GM23248 (cell line): ENCODE data around the gene NCLN. TPM values are rescaled to one million over a fixed set of nuclear protein-coding genes. Genes with fewer than 3 reads are reported as not detected.
"Not testable (repeated sequence)": the region's sequence is repeated elsewhere in the genome, so short reads cannot be mapped to it uniquely, and the experiment has no call there.

Experiments
- DNase-seq: peaks from one replicate; pipeline ENCODE4 v3.0.0-alpha.2; 2015
- H2AFZ ChIP-seq: fragments of 200-600 bp; sonication (generic); 2 replicates; pipeline ENCODE4 v1.6.1; 2016; ENCODE audit warnings: antibody characterized with exemption
- H3F3A ChIP-seq: fragments of 200-600 bp; sonication (generic); 2 replicates; pipeline ENCODE4 v1.6.1; 2016; ENCODE audit warnings: mild to moderate bottlenecking, antibody characterized with exemption, mixed run types; ENCODE audit not compliant: insufficient read depth
- H3K27ac ChIP-seq: fragments of 200-600 bp; sonication (generic); 2 replicates; pipeline ENCODE4 v1.5.1; 2016; ENCODE audit warnings: mild to moderate bottlenecking
- H3K27me3 ChIP-seq: fragments of 200-600 bp; sonication (generic); replicated peaks from 2 replicates; pipeline ENCODE4 v1.6.1; 2016; ENCODE audit warnings: mild to moderate bottlenecking; ENCODE audit not compliant: insufficient read depth
- H3K36me3 ChIP-seq: fragments of 200-600 bp; sonication (generic); 2 replicates; pipeline ENCODE4 v1.6.1; 2016; ENCODE audit warnings: low read depth, mild to moderate bottlenecking
- H3K4me1 ChIP-seq: fragments of 200-600 bp; sonication (generic); 2 replicates; pipeline ENCODE4 v1.6.1; 2016; ENCODE audit warnings: mild to moderate bottlenecking; ENCODE audit not compliant: insufficient read depth
- H3K4me2 ChIP-seq: fragments of 200-600 bp; sonication (generic); one replicate; pipeline ENCODE4 v1.6.1; 2016; ENCODE audit warnings: mild to moderate bottlenecking; ENCODE audit not compliant: unreplicated experiment
- H3K4me3 ChIP-seq: fragments of 200-600 bp; sonication (generic); 2 replicates; pipeline ENCODE4 v1.5.1; 2016; ENCODE audit warnings: mild to moderate bottlenecking
- H3K79me2 ChIP-seq: fragments of 200-600 bp; sonication (generic); 2 replicates; pipeline ENCODE4 v1.6.1; 2016; ENCODE audit warnings: mild to moderate bottlenecking; ENCODE audit not compliant: insufficient read depth
- H3K9ac ChIP-seq: fragments of 200-600 bp; sonication (generic); 2 replicates; pipeline ENCODE4 v1.6.1; 2016; ENCODE audit warnings: mild to moderate bottlenecking
- H3K9me2 ChIP-seq: fragments of 200-600 bp; sonication (generic); 2 replicates; pipeline ENCODE4 v1.6.1; 2016; ENCODE audit warnings: mixed run types, mild to moderate bottlenecking, moderate library complexity; ENCODE audit not compliant: insufficient read depth
- H3K9me3 ChIP-seq: fragments of 200-600 bp; sonication (generic); one replicate; pipeline ENCODE4 v1.6.1; 2017; ENCODE audit warnings: low read depth
- H4K20me1 ChIP-seq: fragments of 200-600 bp; sonication (generic); 2 replicates; pipeline ENCODE4 v1.6.0; 2016; ENCODE audit not compliant: insufficient read depth
- EZH2 ChIP-seq: fragments of 200-600 bp; sonication (generic); IDR thresholded peaks from 2 replicates; pipeline ENCODE4 v1.6.1; 2018; ENCODE audit warnings: antibody characterized with exemption, mild to moderate bottlenecking; ENCODE audit not compliant: insufficient read depth, poor library complexity, severe bottlenecking
- EZH2phosphoT487 ChIP-seq: fragments of 200-600 bp; sonication (generic); IDR thresholded peaks from 2 replicates; pipeline ENCODE4 v1.6.1; 2018; ENCODE audit warnings: antibody characterized with exemption, moderate library complexity, mild to moderate bottlenecking, low read depth; ENCODE audit not compliant: insufficient read depth
- WGBS, 2 experiments: methylation state at CpG; one replicate each; pipeline ENCODE4 v1.1.6; 2015 to 2017; ENCODE audit warnings: low lambda C conversion rate in 2 of 2, low coverage in 1 of 2; ENCODE audit errors: missing lambda C conversion rate in 2 of 2; 5-methylcytosine and 5-hydroxymethylcytosine counted together
- in situ Hi-C: fragments of 300-500 bp; cut with MboI; formaldehyde crosslinking; loops from 2 replicates; pipeline ENCODE4 v1.15.0; 2020
- polyA plus RNA-seq: library from polyadenylated mRNA; unstranded; fragments of >200 nt; fragmentation: Nextera tagmentation; extraction: Ambion mirVana; gene quantifications from 2 replicates; pipeline ENCODE4 v1.2.1, GENCODE V29; 2016
- total RNA-seq: library from RNA; depleted of rRNA; stranded (reverse); fragments of >200 nt; shearing (Covaris generic); gene quantifications from 2 replicates; pipeline ENCODE4 v1.2.3, GENCODE V29; 2014

The NCLN gene
- total and polyA plus RNA-seq, 2 experiments from 2014 or later: 73.0 to 84.8 TPM

DNA sequence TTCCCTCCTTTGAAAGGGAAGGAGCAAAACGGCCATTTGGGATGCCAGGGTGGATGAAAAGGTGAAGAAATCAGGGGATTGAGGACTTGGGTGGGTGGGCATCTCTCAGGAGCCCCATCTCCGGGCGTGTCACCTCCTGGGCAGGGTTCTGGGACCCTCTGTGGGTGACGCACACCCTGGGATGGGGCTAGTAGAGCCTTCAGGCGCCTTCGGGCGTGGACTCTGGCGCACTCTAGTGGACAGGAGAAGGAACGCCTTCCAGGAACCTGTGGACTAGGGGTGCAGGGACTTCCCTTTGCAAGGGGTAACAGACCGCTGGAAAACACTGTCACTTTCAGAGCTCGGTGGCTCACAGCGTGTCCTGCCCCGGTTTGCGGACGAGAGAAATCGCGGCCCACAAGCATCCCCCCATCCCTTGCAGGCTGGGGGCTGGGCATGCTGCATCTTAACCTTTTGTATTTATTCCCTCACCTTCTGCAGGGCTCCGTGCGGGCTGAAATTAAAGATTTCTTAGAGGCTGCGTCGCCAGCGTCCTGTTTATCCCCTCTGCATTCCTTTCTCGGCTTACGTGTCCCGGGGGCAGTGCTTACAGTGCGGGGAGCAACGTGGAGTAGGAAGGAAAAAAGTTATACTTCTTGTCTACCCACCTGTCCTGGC lies 22.4 kb upstream of the NCLN start:
- no peaks in the 10 kb centered on the region for H3K4me1 ChIP-seq
- no peaks in the 10 kb centered on the region for H3K27me3 ChIP-seq
- in situ Hi-C loops: loop anchor here (10.0 kb wide), 1 partner anchor 209 kb away; no protein-coding TSS in a partner anchor
- H2AFZ ChIP-seq: peak overlapping the region; percentile 73
- H3K9me2 ChIP-seq: no peaks in the 10 kb centered on the region
- no peaks in the 10 kb centered on the region for H3K36me3 ChIP-seq
- no peak overlapping the region for H3K4me3 ChIP-seq
- no peaks in the 10 kb centered on the region for H3K79me2 ChIP-seq
- H3K27ac ChIP-seq: no peak overlapping the region
- peak; percentile 74 for DNase-seq
- H4K20me1 ChIP-seq: no peaks in the 10 kb centered on the region
- no peaks in the 10 kb centered on the region for H3K9me3 ChIP-seq
- no peak for TF ChIP-seq EZH2phosphoT487
- TF ChIP-seq EZH2: no peak
- H3K4me2 ChIP-seq: peak overlapping the region; percentile 43
- WGBS, 2 experiments: 2 to 3% methylated on average over 27 of the region's 27 CpGs
- H3K9ac ChIP-seq: no peak overlapping the region
- no peaks in the 10 kb centered on the region for H3F3A ChIP-seq

DNA sequence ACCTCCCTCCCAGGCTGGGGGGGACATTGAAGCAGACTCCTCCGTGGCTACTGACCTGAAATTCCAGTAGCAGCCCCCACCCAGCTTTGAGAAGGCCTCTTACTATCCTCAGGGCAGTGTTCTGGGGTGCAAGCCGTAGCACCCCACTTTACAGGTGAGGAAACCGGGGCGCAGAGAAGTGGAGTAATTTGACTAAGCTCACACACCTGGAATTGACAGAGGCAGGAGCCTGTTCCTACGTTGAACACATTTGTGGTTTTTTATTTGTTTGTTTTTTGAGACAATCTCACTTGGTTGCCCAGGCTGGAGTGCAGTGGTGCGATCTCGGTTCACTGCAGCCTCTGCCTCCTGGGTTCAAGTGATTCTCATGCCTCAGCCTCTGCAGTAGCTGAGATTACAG lies 21.8 kb upstream of the NCLN start:
- 54 to 55% methylated on average over 7 of the region's 7 CpGs for WGBS, 2 experiments
- no peak overlapping the region for H3K4me2 ChIP-seq
- H3K4me3 ChIP-seq: no peak overlapping the region
- no peak for DNase-seq
- no peak overlapping the region for H3K9ac ChIP-seq
- 0 out of 2 replicates have a peak overlapping the region, but pooled peaks have one; percentile 73 for H2AFZ ChIP-seq
- in situ Hi-C loops: loop anchor here (10.0 kb wide), 1 partner anchor 209 kb away; no protein-coding TSS in a partner anchor
- no peaks in the 10 kb centered on the region for H3F3A ChIP-seq
- H3K9me3 ChIP-seq: no peaks in the 10 kb centered on the region
- TF ChIP-seq EZH2phosphoT487 (no peak), EZH2 (no peak)
- no peaks in the 10 kb centered on the region for H3K79me2 ChIP-seq
- no peaks in the 10 kb centered on the region for H3K36me3 ChIP-seq
- no peaks in the 10 kb centered on the region for H3K9me2 ChIP-seq
- H3K27ac ChIP-seq: no peak overlapping the region
- no peaks in the 10 kb centered on the region for H4K20me1 ChIP-seq
- H3K27me3 ChIP-seq: no peaks in the 10 kb centered on the region
- no peaks in the 10 kb centered on the region for H3K4me1 ChIP-seq

DNA sequence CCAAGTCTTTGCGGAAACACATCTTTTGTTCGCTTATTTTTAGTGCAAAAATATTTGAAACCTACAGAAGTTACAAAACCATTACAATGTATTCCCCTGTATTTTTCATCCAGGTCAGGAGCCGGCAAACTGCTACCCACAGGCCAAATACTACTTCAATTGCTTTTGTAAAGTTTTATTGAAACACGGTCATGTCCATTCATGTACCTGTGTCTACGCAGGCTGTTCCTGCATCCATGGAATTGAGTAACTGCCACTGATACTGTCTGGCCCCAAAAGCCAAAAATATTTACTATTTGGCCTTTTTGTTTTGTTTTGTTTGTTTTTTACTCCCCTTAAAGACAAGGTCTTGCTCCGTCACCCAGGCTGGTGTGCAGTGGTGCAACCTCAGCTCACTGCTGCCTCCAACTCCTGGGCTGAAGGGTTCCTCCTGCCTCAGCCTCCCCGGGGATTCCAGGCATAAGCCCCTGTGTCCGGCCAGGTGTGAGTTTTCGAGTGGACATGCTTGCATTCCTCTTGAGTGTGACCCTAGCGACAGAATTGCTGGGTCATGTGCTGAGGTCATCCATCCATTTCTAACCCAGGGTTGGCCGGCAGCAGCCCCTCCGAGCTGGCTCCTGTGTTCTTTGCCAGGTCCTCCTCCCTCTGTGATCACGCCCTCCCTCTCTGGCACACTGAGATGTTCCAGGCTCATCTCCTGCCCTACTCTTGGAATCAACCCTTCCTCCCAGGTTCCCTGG lies 18.0 kb upstream of the NCLN start:
- no peaks in the 10 kb centered on the region for H3K79me2 ChIP-seq
- H3K9me2 ChIP-seq: no peaks in the 10 kb centered on the region
- in situ Hi-C loops: loop anchor here (10.0 kb wide), 1 partner anchor 213 kb away; no protein-coding TSS in a partner anchor
- H3F3A ChIP-seq: no peaks in the 10 kb centered on the region
- no peak overlapping the region for H3K4me2 ChIP-seq
- no peak overlapping the region for H3K27ac ChIP-seq
- DNase-seq: no peak
- H3K4me1 ChIP-seq: no peaks in the 10 kb centered on the region
- H3K9ac ChIP-seq: no peak overlapping the region
- no peaks in the 10 kb centered on the region for H3K9me3 ChIP-seq
- WGBS, 2 experiments: 48 to 52% methylated on average over 13 of the region's 13 CpGs
- H4K20me1 ChIP-seq: no peaks in the 10 kb centered on the region
- no peak for TF ChIP-seq EZH2phosphoT487
- TF ChIP-seq EZH2: no peak
- H3K4me3 ChIP-seq: no peak overlapping the region
- no peaks in the 10 kb centered on the region for H3K36me3 ChIP-seq
- H2AFZ ChIP-seq: no peak overlapping the region
- H3K27me3 ChIP-seq: no peaks in the 10 kb centered on the region

DNA sequence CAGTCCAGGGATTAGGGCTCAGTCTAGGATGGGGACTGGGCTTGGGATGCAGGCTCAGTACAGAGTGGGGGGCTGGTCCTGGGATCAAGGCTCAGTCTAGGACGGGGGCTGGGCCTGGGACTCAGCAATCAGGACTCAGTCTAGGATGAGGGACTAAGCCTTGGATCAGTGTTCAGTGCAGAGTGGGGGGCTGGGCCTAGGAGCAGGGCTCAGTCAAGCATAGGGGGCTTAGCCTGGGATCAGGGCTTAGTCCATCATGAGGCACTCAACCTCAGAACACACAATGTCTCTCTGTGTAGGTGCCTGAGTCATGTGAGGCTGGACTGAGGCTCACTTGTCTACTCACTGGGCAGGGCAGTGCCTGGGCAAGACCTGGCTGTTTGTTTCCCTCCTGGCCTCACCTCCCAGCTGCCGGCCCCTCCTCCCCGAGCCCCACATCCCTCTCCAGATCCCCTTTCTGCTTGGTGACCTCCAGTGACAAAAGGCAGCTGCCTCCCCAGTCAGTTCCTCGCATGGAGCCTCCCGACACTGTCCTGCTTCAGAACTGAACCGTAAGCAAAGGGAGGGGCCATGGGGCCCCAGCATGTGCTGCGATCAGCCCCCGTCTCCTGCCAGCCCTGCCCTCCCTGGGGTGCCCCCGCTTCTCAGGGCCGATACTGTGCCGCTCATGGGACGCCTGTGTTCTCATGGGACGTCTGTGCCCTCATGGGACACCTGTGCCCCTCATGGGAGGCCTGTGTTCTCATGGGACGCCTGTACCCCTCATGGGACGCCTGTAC lies 13.6 kb upstream of the NCLN start:
- Histone ChIP-seq H3K27ac (no peak overlapping the region), H3F3A (no peaks in the 10 kb centered on the region), H3K27me3 (no peaks in the 10 kb centered on the region), H3K9me2 (no peaks in the 10 kb centered on the region), H3K79me2 (no peaks in the 10 kb centered on the region), H3K9me3 (no peaks in the 10 kb centered on the region), H3K36me3 (no peaks in the 10 kb centered on the region), H4K20me1 (no peaks in the 10 kb centered on the region), H2AFZ (no peak overlapping the region), H3K4me3 (no peak overlapping the region), H3K4me1 (peaks cover 10% of the 10 kb centered on the region), H3K4me2 (no peak overlapping the region), H3K9ac (no peak overlapping the region)
- peak; percentile 23 for DNase-seq
- in situ Hi-C loops: no loop called here
- WGBS, 2 experiments: 87 to 96% methylated on average over 8 to 15 of the region's 15 CpGs
- TF ChIP-seq EZH2 (no peak), EZH2phosphoT487 (no peak)

DNA sequence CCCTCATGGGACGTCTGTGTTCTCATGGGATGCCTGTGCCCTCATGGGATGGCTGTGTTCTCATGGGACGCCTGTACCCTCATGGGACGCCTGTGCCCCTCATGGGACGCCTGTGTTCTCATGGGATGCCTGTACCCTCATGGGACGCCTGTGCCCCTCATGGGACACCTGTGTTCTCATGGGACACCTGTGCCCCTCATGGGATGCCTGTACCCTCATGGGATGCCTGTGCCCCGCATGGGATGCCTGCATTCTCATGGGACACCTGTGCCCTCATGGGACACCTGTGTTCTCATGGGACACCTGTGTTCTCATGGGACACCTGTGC lies 13.1 kb upstream of the NCLN start:
- H3K9me3 ChIP-seq, H4K20me1 ChIP-seq, DNase-seq, H3K9me2 ChIP-seq, H3K27ac ChIP-seq, H3K79me2 ChIP-seq, H3F3A ChIP-seq, H2AFZ ChIP-seq, H3K9ac ChIP-seq, in situ Hi-C loops, H3K36me3 ChIP-seq, H3K4me3 ChIP-seq, H3K27me3 ChIP-seq, H3K4me2 ChIP-seq: not testable (repeated sequence)
- peaks cover 14% of the 10 kb centered on the region for H3K4me1 ChIP-seq
- 81 to 90% methylated on average over 3 to 6 of the region's 6 CpGs for WGBS, 2 experiments
